Right lung (tissue), 5 donors: ENCODE data around the gene MIB2. TPM values are rescaled to one million over a fixed set of nuclear protein-coding genes. Genes with fewer than 3 reads are reported as not detected.

Experiments used
- DNase-seq, 2 donors: peaks; one replicate each; pipeline ENCODE4 v3.0.0-alpha.2; 2013
- polyA plus RNA-seq, 5 donors: library from polyadenylated mRNA; unstranded; fragments of 120-200 nt; gene quantifications; one replicate each; pipeline versions ENCODE4 v1.2.1 to v1.2.3, GENCODE V29; 2013; ENCODE audit warnings: inconsistent platforms in 1 of 5, low replicate concordance in 1 of 5; ENCODE audit not compliant: insufficient read length in 5 of 5, insufficient read depth in 1 of 5

Gene MIB2
- polyA plus RNA-seq, 5 donors: 33.2 to 126 (median 58.6) TPM

GRCh38 chr1:1597275-1597930, 17.9 kb upstream of the MIB2 start:
- no peak for DNase-seq

DNA sequence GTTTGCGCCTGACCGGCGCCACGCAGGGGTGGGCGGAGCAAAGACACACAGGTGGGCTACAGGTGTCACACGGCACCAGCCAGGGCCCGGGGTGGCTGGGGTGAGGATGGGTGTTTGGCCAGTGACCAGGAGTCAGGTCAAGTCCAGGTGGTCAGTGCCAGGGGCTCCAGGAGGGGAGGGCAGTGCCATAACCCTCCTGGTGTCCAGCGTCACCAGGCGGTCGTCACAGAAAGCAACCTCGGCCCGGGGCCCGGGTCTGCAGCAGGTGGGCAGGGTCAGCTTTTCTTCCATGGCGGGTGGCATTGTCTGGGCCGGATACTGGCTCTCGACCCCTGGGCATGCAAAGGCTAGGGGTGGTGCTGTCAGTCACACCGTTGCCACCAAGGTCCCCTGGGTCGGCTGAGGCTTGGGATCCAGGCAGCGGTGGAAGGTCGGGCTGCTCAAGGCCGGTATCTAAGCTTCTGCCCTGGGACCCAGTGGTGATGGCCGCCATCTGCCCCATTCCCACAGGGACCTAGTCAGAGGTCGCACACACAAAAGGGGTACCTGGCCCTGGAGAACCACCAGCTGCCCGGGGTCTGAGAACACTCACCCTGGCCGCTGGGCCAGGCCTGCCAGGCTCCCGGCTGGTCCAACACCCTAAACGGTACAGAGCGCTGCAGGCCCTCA, 17.1 kb upstream of the MIB2 start:
- no peak for DNase-seq

- DNase-seq: no peak
These were observed 16.6 kb upstream of the MIB2 start for GRCh38 chr1:1598720-1599029.

DNA sequence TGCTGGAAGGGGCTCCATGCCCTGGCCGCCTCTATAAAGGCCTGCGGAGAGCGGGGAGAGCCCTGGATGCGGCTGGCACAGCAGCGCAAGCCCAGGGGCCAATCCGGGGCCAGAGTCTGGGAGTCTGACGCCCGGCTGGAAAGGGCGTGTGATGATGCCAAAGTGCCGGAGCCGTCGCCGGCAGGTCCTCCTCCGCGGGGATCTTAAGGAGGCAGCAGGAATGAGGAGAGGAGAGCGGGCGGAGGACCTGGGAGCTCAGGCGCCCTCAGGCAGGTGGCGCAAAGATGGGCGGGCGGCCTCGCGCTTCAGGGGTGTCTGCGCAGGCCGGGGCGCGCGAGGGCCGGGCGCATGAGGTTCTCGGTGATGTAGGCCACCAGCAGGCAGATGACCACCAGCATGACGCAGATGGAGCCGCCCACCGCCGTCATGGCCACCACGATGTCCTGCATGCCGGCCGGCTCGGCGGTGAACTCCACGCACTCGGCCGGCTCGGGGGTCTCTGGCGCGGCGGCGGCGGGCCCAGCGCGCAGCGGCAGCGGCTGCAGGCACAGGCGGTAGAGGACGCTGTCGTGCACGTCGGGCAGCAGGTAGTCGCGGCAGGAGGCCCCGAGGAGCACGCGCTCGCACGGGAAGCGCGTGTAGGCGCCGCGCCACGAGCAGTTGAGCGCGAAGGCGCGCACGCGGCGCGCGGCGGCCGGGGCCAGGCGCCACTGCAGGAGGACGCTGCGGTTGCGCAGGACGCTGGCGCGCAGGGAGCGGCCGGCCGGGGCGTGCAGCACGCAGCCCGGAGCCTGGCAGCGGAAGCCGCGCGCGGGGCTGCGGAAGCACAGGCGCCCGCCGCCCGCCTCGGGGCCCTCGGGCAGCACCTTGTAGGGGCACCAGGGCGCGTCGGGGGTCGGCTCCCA, 16.0 kb upstream of the MIB2 start:
- DNase-seq: no peak

DNA sequence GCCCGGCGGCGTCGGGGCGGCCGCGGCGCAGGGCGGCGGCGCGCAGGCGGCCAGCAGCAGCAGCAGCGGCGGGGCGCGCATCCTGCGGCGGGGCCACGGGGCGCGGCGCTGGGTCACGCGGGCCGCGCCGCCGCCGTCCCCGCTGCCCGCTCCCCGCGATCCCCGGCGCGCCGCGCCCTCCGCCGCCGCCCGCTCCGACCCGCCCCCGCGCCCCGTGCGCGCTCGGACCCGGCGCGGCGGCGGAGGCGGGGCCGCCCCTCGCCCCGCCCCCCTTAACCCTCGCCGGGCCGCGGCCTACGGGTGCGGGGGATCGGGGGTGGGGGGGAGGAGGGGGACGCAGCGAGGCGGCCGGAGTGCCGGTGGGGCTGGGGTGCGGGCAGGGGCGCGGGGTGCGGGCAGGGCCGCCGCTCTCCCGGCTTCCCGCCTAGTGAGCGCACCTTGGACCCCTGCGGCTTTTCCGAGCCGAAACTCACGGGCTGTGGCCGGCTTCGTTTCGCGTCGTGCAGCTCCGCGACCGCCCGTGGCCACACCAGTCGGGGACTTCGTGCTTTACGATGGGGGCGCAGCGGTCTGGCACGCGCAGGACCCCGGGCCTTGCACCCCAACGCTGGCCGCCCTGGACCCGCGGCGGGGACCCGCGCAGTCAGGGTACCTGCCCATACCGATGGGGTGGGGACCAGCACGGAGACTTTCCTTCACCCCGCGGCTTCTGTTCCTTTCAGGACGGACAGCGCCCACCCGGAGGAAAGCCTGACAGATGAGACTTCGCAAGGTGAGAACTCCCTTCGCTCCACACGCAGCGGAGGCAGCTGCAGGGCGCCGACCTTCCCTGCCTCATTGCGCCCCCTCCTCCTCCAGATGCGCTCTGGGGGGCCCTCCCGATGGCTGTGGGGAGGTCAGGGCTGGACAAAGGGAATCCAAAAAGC, 15.1 kb upstream of the MIB2 start, which contains the start of gene FNDC10:
FNDC10 (minus strand) TSS at position 201 of the 926 bp plus-strand sequence; CDS start at position 81, 120 bp downstream.
- no peak for DNase-seq

DNA sequence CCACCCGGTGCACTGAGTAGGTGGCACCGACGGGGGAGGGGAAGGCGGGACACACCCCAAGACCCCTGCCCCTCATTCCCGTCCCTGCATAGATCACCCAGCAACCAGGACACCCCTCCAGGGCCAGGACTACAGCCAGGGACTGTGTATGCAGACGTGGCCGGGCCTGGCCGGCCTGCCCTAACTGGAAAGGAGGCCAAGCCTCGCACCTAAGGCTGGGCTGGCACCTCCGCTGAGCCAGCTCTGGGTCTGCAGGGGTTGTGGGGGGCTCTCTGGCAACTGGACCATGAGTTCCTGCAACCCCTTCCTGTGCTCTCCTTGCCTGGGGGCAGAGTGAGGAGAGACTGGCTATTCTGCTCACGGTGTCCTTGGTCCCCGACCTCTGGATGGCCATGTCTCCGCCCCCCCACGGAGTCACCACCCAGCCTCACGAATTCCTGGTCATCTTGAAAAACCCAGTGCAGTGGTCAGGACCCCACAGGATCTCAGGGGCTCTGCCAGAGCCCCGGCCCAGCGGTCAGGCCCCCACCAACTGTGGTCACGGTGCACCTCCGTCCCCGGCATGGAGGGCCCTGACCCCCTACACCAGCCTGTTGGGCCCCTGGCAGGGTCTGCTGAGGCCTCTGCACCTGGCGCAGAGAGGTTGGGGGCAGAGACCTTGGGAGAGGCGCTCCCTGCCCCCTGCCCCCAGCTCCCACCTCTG, 14.3 kb upstream of the MIB2 start:
- no peak for DNase-seq

- DNase-seq: no peak
These were observed 13.6 kb upstream of the MIB2 start for GRCh38 chr1:1601564-1602303.

DNA sequence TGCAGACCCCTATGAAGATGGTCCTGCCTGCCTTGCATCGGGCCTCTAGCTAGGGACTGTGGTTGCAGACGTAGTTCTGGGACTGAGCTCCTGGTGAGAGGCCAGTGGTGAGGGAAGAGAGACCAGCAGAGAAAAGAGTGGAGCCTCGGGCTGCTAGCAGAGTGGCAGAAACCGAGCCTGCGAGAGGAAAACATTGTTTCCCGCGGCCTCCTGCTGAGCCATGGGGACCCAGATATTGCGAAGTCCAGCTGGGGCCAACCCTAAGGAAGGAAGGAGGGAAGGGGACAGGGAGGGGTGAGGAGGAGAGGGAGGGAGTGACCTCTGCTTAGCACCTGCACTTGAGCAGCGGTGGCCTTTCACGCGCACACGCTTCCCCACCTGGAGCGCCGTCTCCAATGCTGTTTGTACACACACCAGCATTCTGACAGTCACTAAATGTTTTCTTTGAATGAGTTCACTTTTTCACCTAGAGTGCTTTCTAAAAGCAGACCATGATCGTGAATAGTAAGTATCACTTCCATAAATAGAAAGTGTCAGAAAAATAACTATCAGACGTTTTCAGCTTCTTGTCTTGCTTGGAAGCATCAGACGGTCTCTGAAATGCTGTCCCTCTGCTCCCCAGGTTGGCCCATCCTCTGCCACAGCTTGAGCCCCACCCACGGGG, 12.9 kb upstream of the MIB2 start:
- no peak for DNase-seq

GRCh38 chr1:1602968-1603506, 12.3 kb upstream of the MIB2 start:
- DNase-seq: no peak

DNA sequence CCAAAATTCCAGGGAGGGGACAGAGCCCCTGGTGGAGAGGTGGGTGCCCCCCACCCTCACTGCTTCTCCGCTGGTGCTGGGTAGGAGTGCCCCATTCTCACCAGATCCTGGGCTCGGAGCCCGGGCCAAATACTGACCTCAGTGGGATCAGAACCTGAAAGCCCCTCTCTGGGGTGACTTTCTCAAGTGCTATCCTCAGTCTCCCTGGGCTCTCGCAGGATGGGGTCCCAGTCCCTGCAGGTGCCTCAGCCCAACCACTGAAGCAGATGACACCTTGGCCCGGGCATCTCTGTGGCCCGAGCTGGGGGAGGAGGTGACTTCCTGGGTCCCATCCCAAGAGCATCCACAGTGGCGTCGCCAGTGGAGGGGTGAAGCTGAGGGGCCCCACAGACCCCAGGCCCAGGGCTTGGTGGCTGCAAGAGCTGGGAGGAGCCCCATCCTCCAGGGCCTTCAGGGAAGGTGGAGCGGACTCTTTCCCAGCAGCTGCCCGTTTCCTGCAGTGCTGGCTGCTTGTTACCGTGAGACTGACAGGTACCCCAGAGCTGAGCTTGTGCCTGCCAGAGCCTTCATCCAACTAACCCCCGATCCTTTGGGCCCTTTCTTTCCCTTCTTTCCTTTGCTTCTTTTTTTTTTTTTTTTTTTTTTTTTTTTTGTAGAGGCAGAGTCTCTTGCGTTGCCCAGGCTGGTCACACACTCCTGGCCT, 11.5 kb upstream of the MIB2 start:
- no peak for DNase-seq

DNA sequence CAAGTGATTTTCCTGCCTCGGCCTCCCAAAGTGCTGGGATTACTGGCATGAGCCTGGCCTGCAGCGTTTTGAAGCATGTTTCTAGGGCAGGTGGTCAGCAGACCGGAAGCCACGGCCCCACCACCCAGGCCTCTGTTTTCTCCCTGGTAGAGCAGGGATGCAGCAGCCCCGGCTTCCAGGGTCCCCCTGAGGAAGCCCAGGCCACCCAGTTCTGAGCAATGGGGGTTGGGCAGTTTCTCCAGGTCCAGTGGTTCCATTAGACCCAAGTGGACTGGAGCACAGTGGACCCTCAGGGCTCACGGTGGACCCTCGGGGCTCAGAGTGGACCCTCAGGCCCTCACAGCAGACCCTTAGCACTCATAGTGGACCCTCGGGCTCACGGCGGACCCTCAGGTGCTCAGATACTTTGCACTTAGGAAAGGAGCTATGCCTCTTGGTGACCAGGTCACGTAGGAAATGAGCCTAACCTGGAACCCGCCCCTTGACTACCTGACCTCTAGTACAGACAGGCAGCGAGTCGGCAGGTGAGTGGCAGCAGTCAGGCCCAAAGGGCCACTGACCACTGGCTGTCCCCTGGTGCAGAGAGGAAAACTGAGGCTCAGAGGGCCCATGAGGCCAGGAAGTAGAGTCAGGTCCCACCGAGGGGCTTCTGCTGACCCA, 10.8 kb upstream of the MIB2 start:
- DNase-seq: no peak

DNA sequence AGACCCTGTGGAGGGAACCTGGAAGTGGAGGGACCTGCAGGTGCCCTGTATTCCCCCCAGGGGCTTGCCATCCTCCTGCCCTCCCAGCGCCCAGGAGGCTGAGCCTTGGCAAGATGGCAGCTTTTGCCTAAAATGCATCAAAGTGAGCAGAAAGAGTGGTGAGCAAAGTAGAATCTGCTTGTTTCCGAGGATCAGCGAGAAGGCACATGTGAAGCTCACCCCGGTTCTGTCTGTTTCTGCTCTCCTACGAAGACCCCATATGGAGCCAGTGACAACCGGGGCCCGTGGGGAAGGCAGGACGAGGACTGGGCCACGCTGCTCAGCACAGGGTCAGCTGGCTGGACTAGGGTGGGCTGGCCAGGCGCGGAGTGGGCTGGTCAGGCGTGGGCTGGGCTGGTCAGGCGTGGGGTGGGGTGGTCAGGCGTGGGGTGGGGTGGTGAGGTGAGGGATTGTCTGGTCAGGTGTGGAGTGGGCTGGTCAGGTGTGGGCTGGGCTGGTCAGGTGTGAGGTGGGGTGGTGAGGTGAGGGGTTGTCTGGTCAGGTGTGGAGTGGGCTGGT, 10.2 kb upstream of the MIB2 start:
- DNase-seq: no peak

DNA sequence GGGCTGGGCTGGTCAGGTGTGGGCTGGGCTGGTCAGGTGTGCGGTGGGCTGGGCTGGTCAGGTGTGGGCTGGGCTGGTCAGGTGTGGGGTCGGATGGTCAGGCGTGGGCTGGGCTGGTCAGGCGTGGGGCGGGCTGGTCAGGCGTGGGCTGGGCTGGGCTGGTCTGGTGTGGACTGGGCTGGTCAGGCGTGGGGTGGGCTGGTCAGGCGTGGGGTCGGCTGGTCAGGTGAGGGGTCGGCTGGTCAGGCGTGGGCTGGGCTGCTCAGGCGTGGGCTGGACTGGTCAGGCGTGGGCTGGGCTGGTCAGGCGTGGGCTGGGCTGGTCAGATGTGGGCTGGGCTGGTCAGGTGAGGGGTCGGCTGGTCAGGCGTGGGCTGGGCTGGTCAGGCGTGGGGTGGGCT, 9.6 kb upstream of the MIB2 start:
- no peak for DNase-seq

GRCh38 chr1:1606232-1606631, 9.1 kb upstream of the MIB2 start:
- DNase-seq: no peak

GRCh38 chr1:1609822-1610485, 5.3 kb upstream of the MIB2 start:
- DNase-seq: no peak

DNA sequence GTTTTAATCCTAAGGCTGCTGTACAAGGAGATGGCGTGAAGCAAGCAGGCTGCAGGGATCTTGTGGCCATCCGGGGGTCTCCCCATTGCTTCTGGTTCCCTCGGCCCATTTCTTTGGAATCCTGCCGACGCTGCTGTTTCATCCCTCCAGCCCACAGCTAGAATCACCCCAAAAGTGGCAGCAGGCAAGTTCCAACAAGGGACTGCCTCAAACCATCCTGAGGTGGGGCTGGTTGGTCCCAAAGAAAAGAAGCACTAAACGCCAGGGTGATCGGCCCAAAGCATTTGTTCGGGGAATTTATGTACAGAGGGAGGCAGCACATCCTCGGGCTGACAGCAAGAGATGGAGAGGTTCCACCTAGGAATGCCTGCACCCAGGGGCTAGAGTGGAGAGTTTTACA, 4.5 kb upstream of the MIB2 start:
- no peak for DNase-seq

DNA sequence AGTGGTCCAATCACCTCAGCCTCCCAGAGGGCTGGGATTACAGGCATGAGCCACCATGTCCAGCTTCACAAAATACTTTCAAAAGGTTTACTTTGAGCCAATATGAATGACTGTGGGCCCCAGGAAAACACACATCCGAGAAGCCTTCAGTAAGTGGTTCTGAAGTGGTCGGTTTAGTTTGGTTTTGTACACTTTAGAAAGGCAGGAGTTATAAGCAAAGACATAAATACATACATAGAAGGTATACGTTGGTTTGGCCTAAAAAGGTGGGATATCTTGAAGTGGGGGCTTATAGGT, 3.2 kb upstream of the MIB2 start:
- DNase-seq: peak; percentile 56 to 62
